Measurements from ENCODE around the gene LRRC39.
A peak's percentile ranks its signal among the peaks of the same experiment; 100 is the strongest.
"Not testable (repeated sequence)": the region's sequence is repeated elsewhere in the genome, so short reads cannot be mapped to it uniquely, and the experiment has no call there.

The LRRC39 gene

GRCh38 chr1:100178091-100178490 lies at the start of gene LRRC39:
TSS of gene LRRC39 (minus strand) at chr1:100178256. CDS start at chr1:100168516, 9,740 bp downstream.
- no peak for DNase-seq

GRCh38 chr1:100222428-100222827 lies 44.4 kb upstream of the LRRC39 start:
- DNase-seq = no peak

- no peak for DNase-seq
Observed at GRCh38 chr1:100219883-100220282, 41.8 kb upstream of the LRRC39 start.

GRCh38 chr1:100219457-100219856 lies 41.4 kb upstream of the LRRC39 start:
- no peak for DNase-seq

GRCh38 chr1:100217834-100218233 lies 39.8 kb upstream of the LRRC39 start:
- no peak for DNase-seq

GRCh38 chr1:100215101-100215500 lies 37.0 kb upstream of the LRRC39 start:
- DNase-seq = no peak

- no peak for DNase-seq
Observed at GRCh38 chr1:100213141-100213540, 35.1 kb upstream of the LRRC39 start.

- no peak for DNase-seq
Observed at GRCh38 chr1:100206301-100206700, 28.2 kb upstream of the LRRC39 start.

GRCh38 chr1:100205593-100205992 lies 27.5 kb upstream of the LRRC39 start:
- not testable (repeated sequence) for DNase-seq

- not testable (repeated sequence) for DNase-seq
Observed at GRCh38 chr1:100205103-100205502, 27.0 kb upstream of the LRRC39 start.

GRCh38 chr1:100202703-100203102 lies 24.6 kb upstream of the LRRC39 start:
- DNase-seq = not testable (repeated sequence)

GRCh38 chr1:100200060-100200459 lies 22.0 kb upstream of the LRRC39 start:
- not testable (repeated sequence) for DNase-seq

- DNase-seq = no peak
Observed at GRCh38 chr1:100198596-100198995, 20.5 kb upstream of the LRRC39 start.

- DNase-seq = no peak
Observed at GRCh38 chr1:100188617-100189016, 10.6 kb upstream of the LRRC39 start.

- DNase-seq = no peak
Observed at GRCh38 chr1:100187912-100188311, 9.9 kb upstream of the LRRC39 start.

- peak; percentile 52 for DNase-seq
Observed at GRCh38 chr1:100184536-100184935, 6.5 kb upstream of the LRRC39 start.

- DNase-seq = no peak
Observed at GRCh38 chr1:100183370-100183769, 5.3 kb upstream of the LRRC39 start.

GRCh38 chr1:100177295-100178041 lies 588 bp downstream of the LRRC39 start:
- no peak for DNase-seq

- no peak for DNase-seq
Observed at GRCh38 chr1:100168051-100168450, 10.0 kb downstream of the LRRC39 start.

GRCh38 chr1:100164702-100165101 lies 13.4 kb downstream of the LRRC39 start:
- DNase-seq = no peak

GRCh38 chr1:100164216-100164615 lies 13.8 kb downstream of the LRRC39 start:
- DNase-seq = no peak

- no peak for DNase-seq
Observed at GRCh38 chr1:100162881-100163280, 15.2 kb downstream of the LRRC39 start.

GRCh38 chr1:100152271-100152670 lies 25.8 kb downstream of the LRRC39 start:
- no peak for DNase-seq

GRCh38 chr1:100151679-100152078 lies 26.4 kb downstream of the LRRC39 start:
- DNase-seq = no peak

GRCh38 chr1:100147875-100148274 lies 30.2 kb downstream of the LRRC39 start:
- no peak for DNase-seq
